Right atrium auricular region (tissue), 2 donors: ENCODE results near the gene DRD3. TPM values are rescaled to one million over a fixed set of nuclear protein-coding genes. Genes with fewer than 3 reads are reported as not detected.

Experiments
- DNase-seq: peaks from one replicate; pipeline ENCODE4 v3.0.0-alpha.2; 2019; ENCODE audit warnings: low spot score
- H3K27ac ChIP-seq, 2 donors: fragments of 200-600 bp; sonication (generic); 1 replicate in 1 of 2; 2 replicates in 1 of 2; pipeline ENCODE4 v1.5.1; 2016 to 2019
- H3K27me3 ChIP-seq, 2 donors: fragments of 200-600 bp; sonication (generic); one replicate each; pipeline versions ENCODE4 v1.5.1 to v1.6.0; 2017 to 2019
- H3K36me3 ChIP-seq: fragments of 200-600 bp; sonication (generic); one replicate; pipeline ENCODE4 v1.5.1; 2016
- H3K4me1 ChIP-seq, 2 donors: fragments of 200-600 bp; sonication (generic); one replicate each; pipeline versions ENCODE4 v1.5.1 to v1.6.0; 2017 to 2019
- H3K4me3 ChIP-seq, 2 donors: fragments of 200-600 bp; sonication (generic); 1 replicate in 1 of 2; 2 replicates in 1 of 2; pipeline ENCODE4 v1.5.1; 2017 to 2019; ENCODE audit warnings: mild to moderate bottlenecking in 1 of 2, moderate library complexity in 1 of 2
- H3K9me3 ChIP-seq, 2 donors: fragments of 200-600 bp; sonication (generic); one replicate each; pipeline ENCODE4 v1.5.1; 2019
- total RNA-seq, 2 donors: library from RNA; depleted of rRNA; stranded (reverse); fragments of >200 nt; gene quantifications; one replicate each; pipeline ENCODE4 v1.1.0, GENCODE V29; 2016
- TF ChIP-seq, protein P1 (sequence below), 2 donors: fragments of 200-600 bp; sonication (generic); IDR thresholded peaks; one replicate each; pipeline ENCODE4 v1.5.1; 2019; ENCODE audit warnings: antibody characterized with exemption in 2 of 2

Gene DRD3
- total RNA-seq, 2 donors from 2014 or later = not detected

DNA sequence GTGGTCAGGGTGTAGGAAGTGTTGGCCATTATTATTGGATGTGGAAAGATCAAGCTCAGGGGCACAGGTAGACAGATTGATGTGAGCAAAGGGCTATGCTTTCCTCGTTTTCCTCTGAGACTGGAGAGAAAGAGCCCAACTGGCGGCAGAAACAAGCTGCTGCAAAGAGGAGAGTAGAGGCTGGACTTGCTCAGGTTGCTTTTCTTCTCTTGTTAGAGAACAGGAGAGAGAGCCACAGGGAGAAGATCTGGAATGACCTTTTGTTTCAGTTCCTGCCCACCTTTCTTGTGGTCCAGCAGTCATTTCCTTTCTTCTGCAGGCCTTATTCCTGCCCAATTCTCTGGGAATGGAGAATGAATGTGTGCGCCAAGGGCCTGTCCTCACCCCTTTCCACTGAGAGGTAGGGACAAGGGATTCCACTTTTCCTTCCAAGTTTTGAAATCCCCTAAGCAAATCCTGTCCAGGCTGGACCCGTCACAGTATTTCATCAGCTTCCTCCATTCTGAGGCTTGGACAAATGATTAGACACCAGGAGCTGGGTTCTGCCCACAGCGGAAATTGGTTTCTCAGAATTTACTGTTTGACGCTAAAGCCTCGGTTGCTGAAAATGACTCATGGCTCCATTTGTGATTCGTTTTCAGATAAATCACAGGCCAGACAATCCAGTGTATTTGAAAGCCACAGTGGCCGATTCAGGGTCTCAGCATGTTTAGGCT is 42.5 kb upstream of the DRD3 start:
- H3K4me1 ChIP-seq = no peaks in the 10 kb centered on the region
- no peaks in the 10 kb centered on the region for H3K36me3 ChIP-seq
- H3K9me3 ChIP-seq = peaks cover 0 to 12% of the 10 kb centered on the region in 2 donors
- no peak overlapping the region for H3K4me3 ChIP-seq
- no peak overlapping the region for H3K27ac ChIP-seq
- TF ChIP-seq, protein P1, sequence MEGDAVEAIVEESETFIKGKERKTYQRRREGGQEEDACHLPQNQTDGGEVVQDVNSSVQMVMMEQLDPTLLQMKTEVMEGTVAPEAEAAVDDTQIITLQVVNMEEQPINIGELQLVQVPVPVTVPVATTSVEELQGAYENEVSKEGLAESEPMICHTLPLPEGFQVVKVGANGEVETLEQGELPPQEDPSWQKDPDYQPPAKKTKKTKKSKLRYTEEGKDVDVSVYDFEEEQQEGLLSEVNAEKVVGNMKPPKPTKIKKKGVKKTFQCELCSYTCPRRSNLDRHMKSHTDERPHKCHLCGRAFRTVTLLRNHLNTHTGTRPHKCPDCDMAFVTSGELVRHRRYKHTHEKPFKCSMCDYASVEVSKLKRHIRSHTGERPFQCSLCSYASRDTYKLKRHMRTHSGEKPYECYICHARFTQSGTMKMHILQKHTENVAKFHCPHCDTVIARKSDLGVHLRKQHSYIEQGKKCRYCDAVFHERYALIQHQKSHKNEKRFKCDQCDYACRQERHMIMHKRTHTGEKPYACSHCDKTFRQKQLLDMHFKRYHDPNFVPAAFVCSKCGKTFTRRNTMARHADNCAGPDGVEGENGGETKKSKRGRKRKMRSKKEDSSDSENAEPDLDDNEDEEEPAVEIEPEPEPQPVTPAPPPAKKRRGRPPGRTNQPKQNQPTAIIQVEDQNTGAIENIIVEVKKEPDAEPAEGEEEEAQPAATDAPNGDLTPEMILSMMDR (IDR thresholded peaks at IDR 0.05) = no peak
- no peaks in the 10 kb centered on the region for H3K27me3 ChIP-seq
- no peak for DNase-seq

DNA sequence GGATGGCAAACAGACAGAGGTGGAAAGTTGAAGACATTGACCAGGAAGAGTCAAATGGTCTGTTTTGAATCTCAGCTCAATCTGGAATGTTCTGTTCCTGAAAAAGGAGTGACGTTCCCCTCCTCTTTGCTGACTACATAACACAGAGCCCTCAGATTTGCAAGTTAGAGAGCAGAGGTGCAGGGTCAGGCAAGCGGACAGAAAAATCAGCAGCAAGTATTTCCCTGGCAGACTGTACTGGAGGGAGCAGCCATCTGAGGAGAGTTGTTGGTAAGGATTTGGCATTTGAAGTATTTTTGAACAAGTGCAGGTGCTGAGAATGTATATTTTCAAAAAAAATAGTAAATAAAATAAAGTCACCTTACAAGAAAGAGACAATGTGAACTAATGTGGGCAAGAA is 40.9 kb upstream of the DRD3 start:
- H3K27ac ChIP-seq = no peak overlapping the region
- DNase-seq = no peak
- H3K27me3 ChIP-seq = no peaks in the 10 kb centered on the region
- H3K9me3 ChIP-seq = peaks cover 0 to 2% of the 10 kb centered on the region in 2 donors
- H3K36me3 ChIP-seq = no peaks in the 10 kb centered on the region
- TF ChIP-seq, protein P1 (IDR thresholded peaks at IDR 0.05) = no peak
- H3K4me3 ChIP-seq = no peak overlapping the region
- no peaks in the 10 kb centered on the region for H3K4me1 ChIP-seq

DNA sequence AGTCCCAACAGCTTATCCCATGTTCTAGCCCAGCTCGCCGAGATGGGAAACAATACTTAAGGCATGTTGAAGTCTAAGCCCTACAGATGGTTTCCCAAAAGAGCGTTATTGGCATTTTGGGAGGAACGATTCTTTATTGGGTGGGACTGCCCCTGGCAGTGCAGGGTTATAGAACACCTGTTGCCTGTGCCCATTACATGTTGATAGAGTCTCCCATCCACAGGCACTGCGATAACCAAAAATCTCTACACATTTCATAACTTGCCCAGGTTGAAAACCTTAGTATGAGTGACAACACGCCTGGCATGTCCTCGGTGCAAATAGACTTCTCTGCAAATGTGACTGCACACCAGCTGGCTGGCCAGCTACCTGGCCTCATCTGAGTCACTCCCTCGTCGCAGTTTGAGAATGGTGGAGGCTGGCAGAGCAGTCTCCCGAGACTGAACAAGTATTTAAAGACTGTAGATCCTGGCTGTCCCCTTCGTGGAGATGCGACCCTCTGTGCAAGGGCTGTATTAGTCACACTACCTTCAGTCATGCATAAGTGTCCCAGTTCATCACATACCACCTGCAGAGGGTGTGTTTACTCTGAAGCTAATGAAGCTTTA is 39.8 kb upstream of the DRD3 start:
- H3K9me3 ChIP-seq = no peaks in the 10 kb centered on the region
- no peaks in the 10 kb centered on the region for H3K27me3 ChIP-seq
- H3K36me3 ChIP-seq = no peaks in the 10 kb centered on the region
- peaks cover 0 to 7% of the 10 kb centered on the region in 2 donors for H3K4me1 ChIP-seq
- H3K27ac ChIP-seq = no peak overlapping the region
- H3K4me3 ChIP-seq = no peak overlapping the region
- DNase-seq = no peak
- TF ChIP-seq, protein P1 (IDR thresholded peaks at IDR 0.05) = no peak

DNA sequence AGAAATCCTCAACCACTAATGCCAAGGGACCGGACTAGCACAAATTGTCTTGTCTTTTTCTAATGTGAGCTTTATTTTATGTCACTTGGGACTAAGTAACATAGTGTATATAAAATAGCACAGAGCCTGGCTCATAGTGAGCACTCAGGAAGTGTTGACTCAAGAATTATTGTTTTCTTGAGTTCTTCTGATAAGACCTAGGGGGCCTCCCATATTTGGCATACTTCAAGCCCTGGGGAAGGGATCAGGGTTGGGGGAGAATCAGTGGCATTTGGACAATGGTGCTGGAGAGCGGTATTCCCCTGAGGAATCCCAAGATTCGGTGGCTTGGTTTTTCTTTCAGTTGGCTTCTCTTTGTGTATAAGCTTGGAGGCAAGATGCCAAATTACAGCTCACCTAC is 39.2 kb upstream of the DRD3 start:
- Histone ChIP-seq H3K27ac (no peak overlapping the region), H3K27me3 (no peaks in the 10 kb centered on the region), H3K4me1 (peaks cover 0 to 13% of the 10 kb centered on the region in 2 donors), H3K36me3 (no peaks in the 10 kb centered on the region), H3K4me3 (no peak overlapping the region), H3K9me3 (no peaks in the 10 kb centered on the region)
- DNase-seq = no peak
- TF ChIP-seq, protein P1 (IDR thresholded peaks at IDR 0.05) = no peak

DNA sequence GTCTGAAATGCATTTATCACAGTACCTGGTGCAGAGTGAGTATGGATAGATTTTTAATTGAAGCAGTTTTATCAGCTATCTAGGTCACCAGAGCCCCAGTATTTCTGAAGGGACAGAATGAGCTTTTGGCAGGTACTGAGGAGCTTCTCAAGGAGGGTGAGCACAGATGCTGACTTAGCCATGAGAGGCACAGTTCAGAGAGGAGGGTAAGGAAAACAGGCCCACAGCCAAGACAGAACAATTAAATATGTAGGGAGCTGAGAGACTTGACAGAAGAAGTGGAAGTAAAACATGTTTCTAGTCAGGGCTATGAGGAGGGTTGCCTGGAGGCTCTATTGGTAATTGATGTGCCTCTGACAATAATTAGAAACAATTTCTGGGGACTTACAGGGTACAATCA is 38.4 kb upstream of the DRD3 start:
- H3K4me1 ChIP-seq = peaks cover 0 to 13% of the 10 kb centered on the region in 2 donors
- no peak overlapping the region for H3K4me3 ChIP-seq
- no peaks in the 10 kb centered on the region for H3K27me3 ChIP-seq
- no peak overlapping the region for H3K27ac ChIP-seq
- no peaks in the 10 kb centered on the region for H3K36me3 ChIP-seq
- DNase-seq = no peak
- H3K9me3 ChIP-seq = no peaks in the 10 kb centered on the region
- TF ChIP-seq, protein P1 (IDR thresholded peaks at IDR 0.05) = no peak
